GM19452 (cell line): ENCODE measurements around the gene PEX10.

Source experiments
- ATAC-seq: cut with Tn5 transposase; IDR thresholded peaks from one replicate; pipeline ENCODE4 v1.9.1; 2021; ENCODE audit not compliant: unreplicated experiment

The PEX10 gene

GRCh38 chr1:2426540-2426939 lies 14.2 kb upstream of the PEX10 start:
- ATAC-seq: no peak

GRCh38 chr1:2425892-2426291 lies 13.5 kb upstream of the PEX10 start:
- no peak for ATAC-seq

GRCh38 chr1:2422523-2422922 lies 10.2 kb upstream of the PEX10 start:
- no peak for ATAC-seq

- no peak for ATAC-seq
Measured at GRCh38 chr1:2419416-2419815, 7.1 kb upstream of the PEX10 start.

- ATAC-seq: no peak
Measured at GRCh38 chr1:2418791-2419320, 6.5 kb upstream of the PEX10 start.

GRCh38 chr1:2417833-2418225 lies 5.5 kb upstream of the PEX10 start:
- no peak for ATAC-seq

GRCh38 chr1:2417083-2417832 lies 4.9 kb upstream of the PEX10 start:
- no peak for ATAC-seq

GRCh38 chr1:2416403-2416802 lies 4.0 kb upstream of the PEX10 start:
- ATAC-seq: no peak

- no peak for ATAC-seq
Measured at GRCh38 chr1:2415801-2416208, 3.4 kb upstream of the PEX10 start.

GRCh38 chr1:2415337-2415736 lies 3.0 kb upstream of the PEX10 start:
- no peak for ATAC-seq

GRCh38 chr1:2414297-2414958 lies 2.1 kb upstream of the PEX10 start:
- ATAC-seq: no peak

- no peak for ATAC-seq
Measured at GRCh38 chr1:2413495-2414296, 1.3 kb upstream of the PEX10 start.

GRCh38 chr1:2412773-2413494 lies 570 bp upstream of the PEX10 start:
- ATAC-seq: peak; percentile 17

GRCh38 chr1:2411801-2412394 lies 466 bp downstream of the PEX10 start:
- peak; percentile 20 for ATAC-seq

GRCh38 chr1:2409745-2410144 lies 2.6 kb downstream of the PEX10 start:
- no peak for ATAC-seq

- ATAC-seq: no peak
Measured at GRCh38 chr1:2408859-2409276, 3.5 kb downstream of the PEX10 start.

- no peak for ATAC-seq
Measured at GRCh38 chr1:2408456-2408855, 3.9 kb downstream of the PEX10 start.

GRCh38 chr1:2407991-2408275 lies 4.4 kb downstream of the PEX10 start:
- no peak for ATAC-seq

GRCh38 chr1:2407166-2407990 lies 5.0 kb downstream of the PEX10 start:
- ATAC-seq: no peak
